SU-DHL-6 (cell line): ENCODE results near the gene MAP2K5.
"Not testable (repeated sequence)": the region's sequence is repeated elsewhere in the genome, so short reads cannot be mapped to it uniquely, and the experiment has no call there.

Experiments
- H2AFZ ChIP-seq: fragments of 200-600 bp; sonication (generic); 2 replicates; pipeline ENCODE4 v1.6.1; 2014; ENCODE audit warnings: low read depth, mild to moderate bottlenecking, moderate library complexity, mixed read lengths, antibody characterized with exemption, low read length; ENCODE audit not compliant: severe bottlenecking
- H3F3A ChIP-seq: fragments of 200-600 bp; shearing (Covaris generic); 2 replicates; pipeline ENCODE4 v1.6.0; 2016; ENCODE audit warnings: antibody characterized with exemption, mild to moderate bottlenecking; ENCODE audit not compliant: insufficient read depth
- H3K27ac ChIP-seq: fragments of 200-600 bp; sonication (generic); 2 replicates; pipeline ENCODE4 v1.5.1; 2016; ENCODE audit warnings: low read depth, mild to moderate bottlenecking, low read length, moderate library complexity, mixed read lengths
- H3K27me3 ChIP-seq: fragments of 200-600 bp; sonication (generic), shearing (Covaris generic); 2 replicates; pipeline ENCODE4 v1.6.0; 2014; ENCODE audit warnings: mild to moderate bottlenecking, low read length
- H3K36me3 ChIP-seq: fragments of 200-600 bp; sonication (generic); 2 replicates; pipeline ENCODE4 v1.6.1; 2014; ENCODE audit warnings: mild to moderate bottlenecking, low read length, mixed read lengths
- H3K4me2 ChIP-seq: fragments of 300-600, 200-600 bp; shearing (Covaris generic), sonication (generic); 2 replicates; pipeline ENCODE4 v1.6.0; 2014; ENCODE audit warnings: low read length, low read depth, mild to moderate bottlenecking; ENCODE audit not compliant: poor library complexity, severe bottlenecking
- H3K4me3 ChIP-seq: fragments of 200-600 bp; sonication (generic); 2 replicates; pipeline ENCODE4 v1.5.1; 2014; ENCODE audit warnings: antibody characterized with exemption, low read length, mild to moderate bottlenecking, mixed read lengths; ENCODE audit not compliant: insufficient read depth, poor library complexity, severe bottlenecking
- H3K79me2 ChIP-seq: fragments of 200-600 bp; sonication (generic); 2 replicates; pipeline ENCODE4 v1.6.1; 2014; ENCODE audit warnings: mild to moderate bottlenecking, low read length, moderate library complexity; ENCODE audit not compliant: insufficient read depth
- H3K9ac ChIP-seq: fragments of 200-600 bp; sonication (generic); 2 replicates; pipeline ENCODE4 v1.7.0; 2014; ENCODE audit warnings: mild to moderate bottlenecking, low read length
- H3K9me2 ChIP-seq: fragments of 200-600 bp; sonication (generic); replicated peaks from 2 replicates; pipeline ENCODE4 v1.6.1; 2014; ENCODE audit warnings: low read length; ENCODE audit not compliant: insufficient read depth
- H3K9me3 ChIP-seq: fragments of 200-600 bp; sonication (generic); 2 replicates; pipeline ENCODE4 v1.6.1; 2014; ENCODE audit warnings: low read length, mixed read lengths; ENCODE audit not compliant: insufficient read depth
- H4K20me1 ChIP-seq: fragments of 200-600 bp; sonication (generic); 2 replicates; pipeline ENCODE4 v1.6.1; 2014; ENCODE audit warnings: low read depth, mild to moderate bottlenecking, antibody characterized with exemption, low read length, moderate library complexity, mixed read lengths
- CTCF ChIP-seq: fragments of 200-600 bp; sonication (generic); IDR thresholded peaks from one replicate; pipeline ENCODE4 v1.5.1; 2017; ENCODE audit warnings: antibody characterized with exemption, mild to moderate bottlenecking, low read length, moderate library complexity; ENCODE audit not compliant: insufficient read depth, poor library complexity, severe bottlenecking
- EZH2phosphoT487 ChIP-seq: fragments of 200-600 bp; sonication (generic), shearing (Covaris generic); conservative IDR thresholded peaks from 2 replicates; pipeline ENCODE4 v1.6.1; 2018; ENCODE audit warnings: mild to moderate bottlenecking, antibody characterized with exemption, low read length, moderate library complexity, mixed read lengths

MAP2K5 gene

GRCh38 chr15:67622110-67622509 lies 79.6 kb downstream of the MAP2K5 start:
- Histone ChIP-seq H3F3A (no peaks in the 10 kb centered on the region), H3K9me3 (no peaks in the 10 kb centered on the region), H3K27me3 (no peaks in the 10 kb centered on the region), H3K4me2 (no peak overlapping the region), H3K27ac (no peak overlapping the region), H3K9me2 (no peaks in the 10 kb centered on the region), H2AFZ (no peak overlapping the region), H3K9ac (no peak overlapping the region), H3K4me3 (no peak overlapping the region), H3K36me3 (no peaks in the 10 kb centered on the region), H4K20me1 (no peaks in the 10 kb centered on the region), H3K79me2 (no peaks in the 10 kb centered on the region)
- TF ChIP-seq CTCF = no peak
- TF ChIP-seq EZH2phosphoT487 = no peak

- Histone ChIP-seq H3K9me3 (no peaks in the 10 kb centered on the region), H3K27me3 (no peaks in the 10 kb centered on the region), H4K20me1 (no peaks in the 10 kb centered on the region), H3K79me2 (no peaks in the 10 kb centered on the region), H2AFZ (no peak overlapping the region), H3K4me3 (no peak overlapping the region), H3K4me2 (no peak overlapping the region), H3K9ac (no peak overlapping the region), H3K9me2 (no peaks in the 10 kb centered on the region), H3K27ac (no peak overlapping the region), H3F3A (no peaks in the 10 kb centered on the region), H3K36me3 (peaks cover 2% of the 10 kb centered on the region; the same call in 1 of the 2 replicates)
- TF ChIP-seq EZH2phosphoT487 (no peak), CTCF (no peak)
These were observed 89.8 kb downstream of the MAP2K5 start for GRCh38 chr15:67632261-67632660.

DNA sequence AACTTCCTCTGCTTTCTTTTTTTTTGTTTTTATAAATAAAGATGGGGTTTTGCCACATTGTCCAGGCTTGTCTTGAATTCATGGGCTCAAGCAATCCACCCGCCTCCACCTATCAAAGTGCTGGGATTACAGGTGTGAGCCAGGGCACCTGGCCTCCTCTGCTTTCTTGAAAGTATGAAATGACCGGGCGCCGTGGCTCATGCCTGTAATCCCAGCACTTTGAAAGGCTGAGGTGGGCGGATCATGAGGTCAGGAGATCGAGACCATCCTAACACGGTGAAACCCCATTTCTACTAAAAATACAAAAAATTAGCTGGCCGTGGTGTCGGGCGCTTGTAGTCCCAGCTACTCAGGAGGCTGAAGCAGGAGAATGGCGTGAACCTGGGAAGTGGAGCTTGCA lies 93.4 kb downstream of the MAP2K5 start:
- not testable (repeated sequence) for H3K9me2 ChIP-seq, H3K4me2 ChIP-seq, H3K36me3 ChIP-seq, H3K9ac ChIP-seq, H2AFZ ChIP-seq, H4K20me1 ChIP-seq, H3K9me3 ChIP-seq, H3K4me3 ChIP-seq, H3K27ac ChIP-seq, H3K79me2 ChIP-seq, H3F3A ChIP-seq, H3K27me3 ChIP-seq

GRCh38 chr15:67639591-67639990 lies 97.1 kb downstream of the MAP2K5 start:
- Histone ChIP-seq H3K27me3 (no peaks in the 10 kb centered on the region), H3K4me3 (no peak overlapping the region), H3K36me3 (no peaks in the 10 kb centered on the region), H3K9me3 (no peaks in the 10 kb centered on the region), H3K9ac (no peak overlapping the region), H3K4me2 (no peak overlapping the region), H3K27ac (no peak overlapping the region), H3F3A (no peaks in the 10 kb centered on the region), H2AFZ (no peak overlapping the region), H4K20me1 (no peaks in the 10 kb centered on the region), H3K9me2 (no peaks in the 10 kb centered on the region), H3K79me2 (no peaks in the 10 kb centered on the region)
- no peak for TF ChIP-seq EZH2phosphoT487
- TF ChIP-seq CTCF = no peak
